IMR-90 (cell line): Measurements from ENCODE around the gene ABCA8. TPM values are rescaled to one million over a fixed set of nuclear protein-coding genes. Genes with fewer than 3 reads are reported as not detected.

Source experiments
- ATAC-seq: fragments of 200-7000 bp; cut with Tn5 transposase; 2 replicates; pipeline ENCODE4 v1.9.1; 2020; ENCODE audit warnings: low read depth, mild to moderate bottlenecking, moderate library complexity
- BruUV-seq: library from RNA; stranded (reverse); fragments of 400-500 nt; replicated peaks from 2 replicates; lab custom pipeline; 2021; lab: Mats Ljungman, UMichigan
- CTCF ChIA-PET: fragments of 300-600 bp; formaldehyde crosslinking; extraction: SDS; loops from one replicate; lab custom pipeline; 2021; ENCODE audit warnings: antibody characterized with exemption; lab: Yijun Ruan, JAX
- POLR2A ChIA-PET: fragments of 300-600 bp; sonication (Branson Sonifier 250); formaldehyde crosslinking; loops from one replicate; lab custom pipeline; 2022; ENCODE audit warnings: antibody characterized with exemption; ENCODE audit not compliant: unreplicated experiment; lab: Charles Lee
- DNase-seq: peaks from one replicate; pipeline ENCODE4 v3.0.0; 2013
- H2AFZ ChIP-seq: replicated peaks from 2 replicates; pipeline ENCODE3; 2013; ENCODE audit warnings: low read length, mild to moderate bottlenecking; ENCODE audit not compliant: poor library complexity
- H2AK5ac ChIP-seq: 2 replicates; pipeline ENCODE4 v1.6.1; 2013; ENCODE audit warnings: low read depth, low read length, inconsistent platforms
- H2AK9ac ChIP-seq: replicated peaks from 2 replicates; pipeline ENCODE3; 2013; ENCODE audit warnings: mild to moderate bottlenecking, low read depth, low read length, moderate library complexity; ENCODE audit not compliant: poor library complexity
- H2BK120ac ChIP-seq: 2 replicates; pipeline ENCODE4 v1.6.1; 2013; ENCODE audit warnings: low read depth, low read length, inconsistent platforms
- H2BK15ac ChIP-seq: 3 replicates; pipeline ENCODE4 v1.6.1; 2013; ENCODE audit warnings: low read depth, low read length, inconsistent platforms
- H2BK20ac ChIP-seq: 2 replicates; pipeline ENCODE4 v1.6.1; 2013; ENCODE audit warnings: low read depth, mild to moderate bottlenecking, inconsistent platforms, low read length, moderate library complexity
- H2BK5ac ChIP-seq: 2 replicates; pipeline ENCODE4 v1.6.1; 2013; ENCODE audit warnings: mild to moderate bottlenecking, low read depth, low read length, inconsistent platforms; ENCODE audit not compliant: poor library complexity, severe bottlenecking
- H3K14ac ChIP-seq: replicated peaks from 2 replicates; pipeline ENCODE4 v1.6.1; 2013; ENCODE audit warnings: low read depth, low read length, inconsistent platforms
- H3K18ac ChIP-seq: 2 replicates; pipeline ENCODE4 v1.6.1; 2013; ENCODE audit warnings: low read depth, low read length, control low read depth
- H3K23ac ChIP-seq: 2 replicates; pipeline ENCODE4 v1.6.1; 2013; ENCODE audit warnings: low read depth, low read length, inconsistent platforms
- H3K27ac ChIP-seq: 2 replicates; pipeline ENCODE4 v1.5.1; 2013; ENCODE audit warnings: mild to moderate bottlenecking, control low read depth, low read length; ENCODE audit not compliant: insufficient read depth
- H3K27me3 ChIP-seq: 2 replicates; pipeline ENCODE4 v1.6.1; 2013; ENCODE audit warnings: low read length; ENCODE audit not compliant: control insufficient read depth, insufficient read depth
- H3K36me3 ChIP-seq: 2 replicates; pipeline ENCODE4 v1.6.1; 2013; ENCODE audit warnings: low read length, mixed read lengths; ENCODE audit not compliant: control insufficient read depth, insufficient read depth
- H3K4ac ChIP-seq: 2 replicates; pipeline ENCODE4 v1.6.1; 2013; ENCODE audit warnings: low read depth, low read length, inconsistent platforms
- H3K4me1 ChIP-seq: 2 replicates; pipeline ENCODE4 v1.6.1; 2013; ENCODE audit warnings: low read length, mixed read lengths; ENCODE audit not compliant: control insufficient read depth, insufficient read depth
- H3K4me2 ChIP-seq: 2 replicates; pipeline ENCODE4 v1.6.1; 2013; ENCODE audit warnings: low read depth, mild to moderate bottlenecking, control low read depth, low read length, moderate library complexity
- H3K4me3 ChIP-seq: 2 replicates; pipeline ENCODE4 v1.5.1; 2013; ENCODE audit warnings: low read depth, mild to moderate bottlenecking, control low read depth, low read length, moderate library complexity; ENCODE audit not compliant: insufficient read depth
- H3K56ac ChIP-seq: 2 replicates; pipeline ENCODE4 v1.6.1; 2013; ENCODE audit warnings: low read length, inconsistent platforms; ENCODE audit not compliant: insufficient read depth; ENCODE audit errors: extremely low read depth
- H3K79me1 ChIP-seq, 2 experiments: 2 replicates each; pipeline ENCODE4 v1.6.1; 2013; ENCODE audit warnings: low read length in 2 of 2, inconsistent platforms in 1 of 2, low read depth in 1 of 2
- H3K9ac ChIP-seq: 2 replicates; pipeline ENCODE4 v1.6.1; 2013; ENCODE audit warnings: low read depth, low read length, control low read depth
- H3K9me1 ChIP-seq: 2 replicates; pipeline ENCODE4 v1.6.1; 2013; ENCODE audit warnings: low read length, inconsistent platforms; ENCODE audit not compliant: insufficient read depth
- H3K9me3 ChIP-seq: 2 replicates; pipeline ENCODE4 v1.6.1; 2013; ENCODE audit warnings: low read length; ENCODE audit not compliant: control insufficient read depth, insufficient read depth
- H4K20me1 ChIP-seq: 2 replicates; pipeline ENCODE4 v1.6.1; 2013; ENCODE audit warnings: low read length, inconsistent platforms; ENCODE audit not compliant: insufficient read depth
- H4K5ac ChIP-seq: 2 replicates; pipeline ENCODE4 v1.6.1; 2013; ENCODE audit warnings: mild to moderate bottlenecking, low read depth, low read length, control low read depth
- H4K8ac ChIP-seq, 2 experiments: 2 replicates each; pipeline ENCODE4 v1.6.1; 2013; ENCODE audit warnings: low read depth in 2 of 2, low read length in 2 of 2, control low read depth in 1 of 2, inconsistent platforms in 1 of 2
- H4K91ac ChIP-seq: 2 replicates; pipeline ENCODE4 v1.6.1; 2013; ENCODE audit warnings: low read depth, low read length, inconsistent platforms; ENCODE audit not compliant: insufficient read depth
- CEBPB ChIP-seq: IDR thresholded peaks from 2 replicates; pipeline ENCODE4 v1.6.1; 2012; ENCODE audit warnings: low read depth, low read length, improper control_type of control experiment
- NFE2L2 ChIP-seq: fragments of 150-350 bp; IDR thresholded peaks from 2 replicates; pipeline ENCODE4 v1.6.1; 2016; ENCODE audit warnings: low read depth, mild to moderate bottlenecking, low read length
- RAD21 ChIP-seq: IDR thresholded peaks from 2 replicates; pipeline ENCODE4 v1.6.1; 2012; ENCODE audit warnings: low read length, improper control_type of control experiment
- RCOR1 ChIP-seq: IDR thresholded peaks from 2 replicates; pipeline ENCODE4 v1.6.1; 2012; ENCODE audit warnings: mild to moderate bottlenecking, low read length, improper control_type of control experiment; ENCODE audit not compliant: insufficient replicate concordance
- WGBS, 2 experiments: methylation state at CpG; one replicate each; pipeline versions ENCODE4 v1.1.5 to v1.1.7; 2013; ENCODE audit warnings: missing lambda C conversion rate in 2 of 2; ENCODE audit not compliant: insufficient read length in 1 of 2; ENCODE audit errors: extremely low coverage in 2 of 2; 5-methylcytosine and 5-hydroxymethylcytosine counted together
- dilution Hi-C: fragments of 300-500 bp; cut with HindIII; formaldehyde crosslinking; loops from one replicate; pipeline ENCODE4 v1.14.3; 2018; ENCODE audit warnings: low sequenced_read_pairs; ENCODE audit not compliant: unreplicated experiment
- in situ Hi-C: fragments of 300-500 bp; cut with MboI; formaldehyde crosslinking; loops from 3 replicates; pipeline ENCODE4 v1.14.3; 2019; ENCODE audit warnings: low sequenced_read_pairs, inconsistent platforms, mixed read lengths
- intact Hi-C: fragments of 100-400 bp; cut with micrococcal nuclease; formaldehyde crosslinking; loops from 2 replicates; pipeline ENCODE4 v1.10.0; 2022
- polyA plus RNA-seq, 3 experiments: library from polyadenylated mRNA; depleted of rRNA; stranded (reverse); fragments of >200 nt; gene quantifications; 2 replicates each; pipeline ENCODE4 v1.2.3, GENCODE V29; 2012; ENCODE audit warnings: low replicate concordance in 1 of 3
- total RNA-seq: library from RNA; depleted of rRNA; stranded (reverse); fragments of >200 nt; gene quantifications from 2 replicates; pipeline ENCODE4 v1.2.3, GENCODE V29; 2012
- TF ChIP-seq, protein P1 (sequence below): fragments of 150-350 bp; IDR thresholded peaks from 2 replicates; pipeline ENCODE4 v1.6.1; 2016; ENCODE audit warnings: low read depth, mild to moderate bottlenecking, low read length, moderate library complexity, borderline replicate concordance
- TF ChIP-seq, protein P2 (sequence below): fragments of 150-350 bp; IDR thresholded peaks from 2 replicates; pipeline ENCODE4 v1.6.1; 2017; ENCODE audit warnings: mild to moderate bottlenecking, antibody characterized with exemption, low read length, low read depth

The ABCA8 gene
- total and polyA plus RNA-seq, 2 of the 4 experiments (the other 2 are of a cell fraction): 1.8 TPM

DNA sequence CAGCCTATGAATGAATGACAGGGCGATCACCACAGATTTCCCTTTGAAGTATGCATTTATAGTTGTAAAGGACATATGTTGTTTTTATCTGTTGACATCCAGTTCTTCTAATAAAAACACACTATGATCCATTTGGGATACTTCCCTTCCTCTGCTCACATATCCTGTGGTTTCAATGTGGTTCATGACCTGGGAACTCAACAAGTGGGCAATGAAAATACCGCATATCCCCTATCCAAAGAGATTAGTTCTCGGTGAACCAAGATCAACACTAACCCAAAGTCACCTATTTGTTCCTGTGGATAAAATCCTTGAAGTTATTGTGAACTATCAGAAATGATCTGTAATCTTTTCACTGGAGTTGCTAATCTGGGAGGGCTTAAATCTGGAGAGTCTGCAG, 16.0 kb downstream of the ABCA8 start:
- H3K23ac ChIP-seq: no peak overlapping the region
- H3K4me3 ChIP-seq: no peak overlapping the region
- in situ Hi-C loops: no loop called here
- no peak overlapping the region for H4K5ac ChIP-seq
- no peak overlapping the region for H3K9ac ChIP-seq
- POLR2A ChIA-PET: no interaction called here
- H2BK120ac ChIP-seq: no peak overlapping the region
- H2BK15ac ChIP-seq: no peak overlapping the region
- no peaks in the 10 kb centered on the region for H4K20me1 ChIP-seq
- H3K4ac ChIP-seq: no peak overlapping the region
- no peak overlapping the region for H2AK9ac ChIP-seq
- DNase-seq (no peak), ATAC-seq (no peak)
- no peak overlapping the region for H3K14ac ChIP-seq
- H3K18ac ChIP-seq: no peak overlapping the region
- H2AFZ ChIP-seq: no peak overlapping the region
- H3K9me1 ChIP-seq: no peaks in the 10 kb centered on the region
- H4K8ac ChIP-seq: no peak overlapping the region
- BruUV-seq: no TSS peak
- H3K36me3 ChIP-seq: no peaks in the 10 kb centered on the region
- no peaks in the 10 kb centered on the region for H3K79me1 ChIP-seq
- H3K27me3 ChIP-seq: no peaks in the 10 kb centered on the region
- WGBS, 2 experiments: no CpG with 5 or more reads among the region's 3 CpGs
- dilution Hi-C loops: no loop called here
- no peak overlapping the region for H3K56ac ChIP-seq
- no peak overlapping the region for H3K4me2 ChIP-seq
- TF ChIP-seq NFE2L2 (no peak), RAD21 (no peak), RCOR1 (no peak), CEBPB (no peak)
- TF ChIP-seq, protein P1, sequence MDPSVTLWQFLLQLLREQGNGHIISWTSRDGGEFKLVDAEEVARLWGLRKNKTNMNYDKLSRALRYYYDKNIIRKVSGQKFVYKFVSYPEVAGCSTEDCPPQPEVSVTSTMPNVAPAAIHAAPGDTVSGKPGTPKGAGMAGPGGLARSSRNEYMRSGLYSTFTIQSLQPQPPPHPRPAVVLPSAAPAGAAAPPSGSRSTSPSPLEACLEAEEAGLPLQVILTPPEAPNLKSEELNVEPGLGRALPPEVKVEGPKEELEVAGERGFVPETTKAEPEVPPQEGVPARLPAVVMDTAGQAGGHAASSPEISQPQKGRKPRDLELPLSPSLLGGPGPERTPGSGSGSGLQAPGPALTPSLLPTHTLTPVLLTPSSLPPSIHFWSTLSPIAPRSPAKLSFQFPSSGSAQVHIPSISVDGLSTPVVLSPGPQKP: no peak
- TF ChIP-seq, protein P2, sequence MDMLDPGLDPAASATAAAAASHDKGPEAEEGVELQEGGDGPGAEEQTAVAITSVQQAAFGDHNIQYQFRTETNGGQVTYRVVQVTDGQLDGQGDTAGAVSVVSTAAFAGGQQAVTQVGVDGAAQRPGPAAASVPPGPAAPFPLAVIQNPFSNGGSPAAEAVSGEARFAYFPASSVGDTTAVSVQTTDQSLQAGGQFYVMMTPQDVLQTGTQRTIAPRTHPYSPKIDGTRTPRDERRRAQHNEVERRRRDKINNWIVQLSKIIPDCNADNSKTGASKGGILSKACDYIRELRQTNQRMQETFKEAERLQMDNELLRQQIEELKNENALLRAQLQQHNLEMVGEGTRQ: no peak
- no peak overlapping the region for H2BK20ac ChIP-seq
- CTCF ChIA-PET: no interaction called here
- no peak overlapping the region for H2AK5ac ChIP-seq
- H3K4me1 ChIP-seq: no peaks in the 10 kb centered on the region
- H3K9me3 ChIP-seq: no peaks in the 10 kb centered on the region
- no peak overlapping the region for H4K91ac ChIP-seq
- no peak overlapping the region for H2BK5ac ChIP-seq
- H3K27ac ChIP-seq: no peak overlapping the region
- intact Hi-C loops: no loop called here
